OCI-LY7 (cell line): ENCODE results near the gene HMGA1. TPM values are rescaled to one million over a fixed set of nuclear protein-coding genes. Genes with fewer than 3 reads are reported as not detected.

Source experiments
- BruUV-seq: library from RNA; stranded (reverse); fragments of 400-500 nt; replicated peaks from 2 replicates; lab custom pipeline; 2021; lab: Mats Ljungman, UMichigan
- CTCF ChIA-PET: fragments of 300-600 bp; sonication (Branson Sonifier 250); formaldehyde crosslinking; loops from one replicate; lab custom pipeline; 2022; ENCODE audit warnings: antibody characterized with exemption; ENCODE audit not compliant: unreplicated experiment; lab: Charles Lee
- POLR2A ChIA-PET: fragments of 300-600 bp; sonication (Branson Sonifier 250); formaldehyde crosslinking; loops from one replicate; lab custom pipeline; 2022; ENCODE audit warnings: antibody characterized with exemption; lab: Charles Lee
- DNase-seq: peaks from one replicate; pipeline ENCODE4 v3.0.0-alpha.2; 2015; ENCODE audit warnings: low spot score
- H2AFZ ChIP-seq: fragments of 200-600 bp; sonication (generic), shearing (Covaris generic); 2 replicates; pipeline ENCODE4 v1.6.1; 2014; ENCODE audit warnings: mild to moderate bottlenecking, antibody characterized with exemption, low read length, moderate library complexity
- H3K27ac ChIP-seq: fragments of 200-600 bp; sonication (generic); 2 replicates; pipeline ENCODE4 v1.5.1; 2014; ENCODE audit warnings: mixed run types, low read depth, mild to moderate bottlenecking, moderate library complexity, low read length, inconsistent platforms; ENCODE audit not compliant: poor library complexity, severe bottlenecking
- H3K36me3 ChIP-seq: fragments of 200-600 bp; sonication (generic); 2 replicates; pipeline ENCODE4 v1.6.1; 2014; ENCODE audit warnings: mild to moderate bottlenecking, antibody characterized with exemption, low read length, moderate library complexity, mixed read lengths; ENCODE audit not compliant: insufficient read depth
- H3K4me1 ChIP-seq: fragments of 200-600 bp; sonication (generic); 2 replicates; pipeline ENCODE4 v1.5.1; 2014; ENCODE audit warnings: mild to moderate bottlenecking, low read length; ENCODE audit not compliant: insufficient read depth, poor library complexity, severe bottlenecking
- H3K4me2 ChIP-seq: fragments of 200-600 bp; sonication (generic); 2 replicates; pipeline ENCODE4 v1.6.1; 2014; ENCODE audit warnings: mild to moderate bottlenecking, low read length
- H3K4me3 ChIP-seq: fragments of 200-600 bp; sonication (generic); 2 replicates; pipeline ENCODE4 v1.5.1; 2014; ENCODE audit warnings: mild to moderate bottlenecking, low read depth, low read length; ENCODE audit not compliant: poor library complexity, severe bottlenecking
- H3K79me2 ChIP-seq: fragments of 200-600 bp; sonication (generic); 2 replicates; pipeline ENCODE4 v1.6.1; 2016; ENCODE audit warnings: low read depth, mild to moderate bottlenecking, low read length, moderate library complexity, mixed read lengths; ENCODE audit not compliant: insufficient read depth
- H3K9me2 ChIP-seq: fragments of 200-600 bp; sonication (generic); 2 replicates; pipeline ENCODE4 v1.6.1; 2016; ENCODE audit warnings: mild to moderate bottlenecking, low read length, mixed read lengths; ENCODE audit not compliant: insufficient read depth
- H3K9me3 ChIP-seq: fragments of 200-600 bp; sonication (generic); 2 replicates; pipeline ENCODE4 v1.6.1; 2014; ENCODE audit warnings: mild to moderate bottlenecking, mixed run types, low read length, mixed read lengths
- H4K20me1 ChIP-seq: fragments of 200-600 bp; sonication (generic); 2 replicates; pipeline ENCODE4 v1.6.1; 2014; ENCODE audit warnings: mild to moderate bottlenecking, antibody characterized with exemption, low read length, moderate library complexity, mixed read lengths; ENCODE audit not compliant: insufficient read depth
- CTCF ChIP-seq: fragments of 200-600 bp; sonication (generic); conservative IDR thresholded peaks from 2 replicates; pipeline ENCODE4 v1.5.1; 2014; ENCODE audit warnings: mild to moderate bottlenecking, antibody characterized with exemption, low read length, moderate library complexity, mixed read lengths
- EZH2phosphoT487 ChIP-seq: fragments of 200-600 bp; sonication (generic); IDR thresholded peaks from 2 replicates; pipeline ENCODE4 v1.6.1; 2018; ENCODE audit warnings: low read depth, borderline replicate concordance, mild to moderate bottlenecking, mixed run types, antibody characterized with exemption, low read length, moderate library complexity, mixed read lengths
- intact Hi-C: fragments of 100-400 bp; cut with micrococcal nuclease; formaldehyde crosslinking; loops from one replicate; pipeline ENCODE4 v1.10.0; 2022; ENCODE audit not compliant: unreplicated experiment
- total RNA-seq, 2 experiments: library from RNA; depleted of rRNA in 1 of 2; stranded (reverse); fragments of >200 nt in 1 of 2; shearing (Covaris generic) in 1 of 2; gene quantifications; 2 replicates each; pipeline ENCODE4 v1.2.3, GENCODE V29; 2014 to 2022

HMGA1 gene
- total RNA-seq, 2 experiments from 2014 or later, result 435 to 764 TPM

GRCh38 chr6:34205916-34206315 lies 30.8 kb upstream of the HMGA1 start:
- intact Hi-C loops, result no loop called here
- no TSS peak for BruUV-seq
- POLR2A ChIA-PET, result no interaction called here

GRCh38 chr6:34206726-34207125 lies 29.9 kb upstream of the HMGA1 start:
- DNase-seq, result no peak
- CTCF ChIA-PET, result interaction anchor here (0.6 kb wide), 1 partner anchor 11 kb away, joined by 3 read pairs; no protein-coding TSS in a partner anchor
- intact Hi-C loops, result no loop called here
- Histone ChIP-seq H3K4me2 (no peak overlapping the region), H3K4me1 (no peaks in the 10 kb centered on the region), H3K9me3 (peaks cover 8% of the 10 kb centered on the region; the same call in 1 of the 2 replicates), H3K4me3 (no peak overlapping the region), H2AFZ (no peak overlapping the region), H3K79me2 (no peaks in the 10 kb centered on the region), H3K9me2 (no peaks in the 10 kb centered on the region), H3K36me3 (no peaks in the 10 kb centered on the region), H4K20me1 (no peaks in the 10 kb centered on the region), H3K27ac (no peak overlapping the region)
- POLR2A ChIA-PET, result no interaction called here
- TF ChIP-seq EZH2phosphoT487, result no peak
- no peak for TF ChIP-seq CTCF
- no TSS peak for BruUV-seq

More at GRCh38 chr6:34205916-34206315, 30.8 kb upstream of the HMGA1 start:
- no peak for TF ChIP-seq EZH2phosphoT487
- no peak for TF ChIP-seq CTCF
- Histone ChIP-seq H2AFZ (no peak overlapping the region), H3K27ac (no peak overlapping the region), H3K4me1 (no peaks in the 10 kb centered on the region), H4K20me1 (no peaks in the 10 kb centered on the region), H3K36me3 (no peaks in the 10 kb centered on the region), H3K4me3 (no peak overlapping the region), H3K79me2 (no peaks in the 10 kb centered on the region), H3K9me3 (peaks cover 8% of the 10 kb centered on the region; the same call in 1 of the 2 replicates), H3K4me2 (no peak overlapping the region), H3K9me2 (no peaks in the 10 kb centered on the region)
- CTCF ChIA-PET, result no interaction called here
- DNase-seq, result no peak

- POLR2A ChIA-PET, result interaction anchor here (0.6 kb wide), 2 partner anchors 68 to 207 kb away, joined by 3 to 5 read pairs; no protein-coding TSS in a partner anchor
- Histone ChIP-seq H3K27ac (no peak overlapping the region), H2AFZ (no peak overlapping the region; the same call in 1 of the 2 replicates), H3K36me3 (no peaks in the 10 kb centered on the region), H3K9me2 (no peaks in the 10 kb centered on the region), H3K79me2 (no peaks in the 10 kb centered on the region), H3K9me3 (no peaks in the 10 kb centered on the region), H4K20me1 (no peaks in the 10 kb centered on the region), H3K4me1 (no peaks in the 10 kb centered on the region), H3K4me3 (no peak overlapping the region), H3K4me2 (no peak overlapping the region)
- CTCF ChIA-PET, result interaction anchor here (0.6 kb wide), 1 partner anchor 10 kb away, joined by 3 read pairs; no protein-coding TSS in a partner anchor
- no TSS peak for BruUV-seq
- no peak for DNase-seq
- TF ChIP-seq CTCF (no peak), EZH2phosphoT487 (no peak)
- intact Hi-C loops, result no loop called here
These were observed 28.8 kb upstream of the HMGA1 start for GRCh38 chr6:34207695-34208443.
